Liver (tissue), 9 donors: ENCODE measurements around the gene SH3D21. TPM values are rescaled to one million over a fixed set of nuclear protein-coding genes. Genes with fewer than 3 reads are reported as not detected.
A peak's percentile ranks its signal among the peaks of the same experiment; 100 is the strongest.

Source experiments
- DNase-seq: peaks from one replicate; pipeline ENCODE4 v3.0.0-alpha.2; 2017; ENCODE audit warnings: low spot score
- H3K27ac ChIP-seq, 2 donors: one replicate each; pipeline ENCODE4 v1.7.0; 2013; ENCODE audit warnings: inconsistent platforms in 2 of 2, low read length in 2 of 2, control low read depth in 1 of 2, low read depth in 1 of 2, mild to moderate bottlenecking in 1 of 2
- H3K27me3 ChIP-seq, 4 donors: one replicate each; pipeline versions ENCODE4 v1.6.1 to v1.7.0; 2013; ENCODE audit warnings: low read length in 3 of 4, inconsistent platforms in 1 of 4, mild to moderate bottlenecking in 1 of 4, moderate library complexity in 1 of 4; ENCODE audit not compliant: control insufficient read depth in 4 of 4, insufficient read depth in 4 of 4
- H3K36me3 ChIP-seq, 4 donors: one replicate each; pipeline versions ENCODE4 v1.6.1 to v1.7.0; 2013; ENCODE audit warnings: low read length in 3 of 4, mild to moderate bottlenecking in 3 of 4, low read depth in 1 of 4, moderate library complexity in 1 of 4; ENCODE audit not compliant: control insufficient read depth in 4 of 4, insufficient read depth in 3 of 4
- H3K4me1 ChIP-seq, 4 donors: one replicate each; pipeline versions ENCODE4 v1.6.1 to v1.7.0; 2013; ENCODE audit warnings: low read length in 3 of 4, mild to moderate bottlenecking in 3 of 4, moderate library complexity in 1 of 4; ENCODE audit not compliant: control insufficient read depth in 4 of 4, insufficient read depth in 4 of 4
- H3K4me3 ChIP-seq, 3 donors: one replicate each; pipeline versions ENCODE4 v1.6.1 to v1.7.0; 2013; ENCODE audit warnings: low read length in 3 of 3, control low read depth in 1 of 3, low read depth in 1 of 3, mild to moderate bottlenecking in 1 of 3
- H3K9ac ChIP-seq, 2 donors: one replicate each; pipeline ENCODE4 v1.7.0; 2013; ENCODE audit warnings: low read length in 2 of 2, mild to moderate bottlenecking in 2 of 2, moderate library complexity in 2 of 2, control low read depth in 1 of 2, low read depth in 1 of 2
- H3K9me3 ChIP-seq, 4 donors: one replicate each; pipeline versions ENCODE4 v1.6.1 to v1.7.0; 2013; ENCODE audit warnings: low read length in 3 of 4; ENCODE audit not compliant: control insufficient read depth in 4 of 4
- ATF3 ChIP-seq: IDR thresholded peaks from 2 replicates; pipeline ENCODE4 v1.6.1; 2016; ENCODE audit warnings: antibody characterized with exemption
- CTCF ChIP-seq: fragments of 150-350 bp; IDR thresholded peaks from 2 replicates; pipeline ENCODE4 v1.5.1; 2017; ENCODE audit warnings: improper control_type of control experiment, low read depth, low read length; ENCODE audit not compliant: missing input control
- EGR1 ChIP-seq, 2 donors: IDR thresholded peaks; 2 replicates each; pipeline ENCODE4 v1.6.1; 2016 to 2018; ENCODE audit warnings: antibody characterized with exemption in 2 of 2, low read depth in 2 of 2
- FOXA1 ChIP-seq: IDR thresholded peaks from 2 replicates; pipeline ENCODE4 v1.6.1; 2016; ENCODE audit warnings: antibody characterized with exemption
- GABPA ChIP-seq, 2 donors: IDR thresholded peaks in 1 of 2; conservative IDR thresholded peaks in 1 of 2; 2 replicates each; pipeline ENCODE4 v1.6.1; 2016; ENCODE audit warnings: antibody characterized with exemption in 2 of 2, mild to moderate bottlenecking in 1 of 2, moderate library complexity in 1 of 2
- HNF4A ChIP-seq, 2 donors: conservative IDR thresholded peaks; 2 replicates each; pipeline ENCODE4 v1.6.1; 2016; ENCODE audit warnings: antibody characterized with exemption in 2 of 2, mild to moderate bottlenecking in 2 of 2
- HNF4G ChIP-seq: IDR thresholded peaks from 2 replicates; pipeline ENCODE4 v1.6.1; 2016; ENCODE audit warnings: antibody characterized with exemption
- MAX ChIP-seq: IDR thresholded peaks from 2 replicates; pipeline ENCODE4 v1.6.1; 2016; ENCODE audit warnings: antibody characterized with exemption
- NR2F2 ChIP-seq: IDR thresholded peaks from 2 replicates; pipeline ENCODE4 v1.6.1; 2016; ENCODE audit warnings: antibody characterized with exemption
- RAD21 ChIP-seq, 2 donors: IDR thresholded peaks; 2 replicates each; pipeline ENCODE4 v1.6.1; 2016; ENCODE audit warnings: antibody characterized with exemption in 2 of 2, mild to moderate bottlenecking in 2 of 2
- RXRA ChIP-seq, 2 donors: IDR thresholded peaks; 2 replicates each; pipeline ENCODE4 v1.6.1; 2017 to 2018; ENCODE audit warnings: antibody characterized with exemption in 2 of 2, mild to moderate bottlenecking in 1 of 2
- SP1 ChIP-seq: IDR thresholded peaks from 2 replicates; pipeline ENCODE4 v1.6.1; 2018; ENCODE audit warnings: antibody characterized with exemption, mild to moderate bottlenecking
- TAF1 ChIP-seq: conservative IDR thresholded peaks from 2 replicates; pipeline ENCODE4 v1.6.1; 2016; ENCODE audit warnings: antibody characterized with exemption, mild to moderate bottlenecking
- YY1 ChIP-seq: IDR thresholded peaks from 2 replicates; pipeline ENCODE4 v1.6.1; 2016; ENCODE audit warnings: antibody characterized with exemption, mild to moderate bottlenecking
- ZBTB33 ChIP-seq: IDR thresholded peaks from 2 replicates; pipeline ENCODE4 v1.6.1; 2016; ENCODE audit warnings: antibody characterized with exemption
- WGBS: extraction: QIAGEN DNeasy Blood & Tissue Kit; methylation state at CpG from one replicate; pipeline ENCODE4 v1.1.7; 2013; 5-methylcytosine and 5-hydroxymethylcytosine counted together
- polyA plus RNA-seq, 2 donors: library from polyadenylated mRNA; stranded (reverse) in 1 of 2; unstranded in 1 of 2; fragments of 200-250 nt in 1 of 2; fragments of >200 nt in 1 of 2; fragmentation: Nextera tagmentation in 1 of 2; extraction: Ambion mirVana in 1 of 2; gene quantifications; one replicate each; pipeline versions ENCODE4 v1.2.1 to v1.2.3, GENCODE V29; 2013 to 2015
- total RNA-seq, 2 donors: library from RNA; depleted of rRNA; stranded (reverse); fragments of >200 nt; gene quantifications; one replicate each; pipeline ENCODE4 v1.2.3, GENCODE V29; 2014
- donor health status: healthy.
- donor health status: healthy.
- donor health status: healthy.
- donor health status: healthy.
- donor health status: healthy.

Gene SH3D21
- total and polyA plus RNA-seq, 4 donors, result 0.29 to 1.0 (median 0.41) TPM

GRCh38 chr1:36351227-36351977, 45.2 kb downstream of the SH3D21 start:
- no peak overlapping the region for H3K4me3 ChIP-seq
- H3K27me3 ChIP-seq, result no peaks in the 10 kb centered on the region
- peaks cover 18 to 69% (median 36%) of the 10 kb centered on the region in 4 donors for H3K36me3 ChIP-seq
- H3K4me1 ChIP-seq, result no peaks in the 10 kb centered on the region
- WGBS, result 84% methylated on average over 14 of the region's 14 CpGs
- H3K9ac ChIP-seq, result no peak overlapping the region
- peak overlapping the region in 1 of 2 donors; percentile 26 for H3K27ac ChIP-seq
- H3K9me3 ChIP-seq, result no peaks in the 10 kb centered on the region
- TF ChIP-seq YY1, result no peak
- TF ChIP-seq EGR1 (IDR thresholded peaks at IDR 0.05; ENCODE audit: low read depth in 2 of 2), result no peak
- TF ChIP-seq NR2F2, result no peak
- no peak for TF ChIP-seq MAX
- TF ChIP-seq SP1, result no peak
- TF ChIP-seq ATF3, result no peak
- TF ChIP-seq HNF4A (conservative IDR thresholded peaks at IDR 0.05), result no peak
- no peak for TF ChIP-seq RXRA (IDR thresholded peaks at IDR 0.05)
- no peak for TF ChIP-seq RAD21 (IDR thresholded peaks at IDR 0.05)
- TF ChIP-seq TAF1, result no peak
- no peak for TF ChIP-seq CTCF
- TF ChIP-seq ZBTB33, result no peak
- no peak for TF ChIP-seq GABPA (IDR thresholded peaks at IDR 0.05 in 1 of 2, conservative IDR thresholded peaks at IDR 0.05 in 1 of 2)
- TF ChIP-seq FOXA1, result no peak
- DNase-seq, result no peak

- 82% methylated on average over 13 of the region's 13 CpGs for WGBS
- DNase-seq, result no peak
- H3K4me1 ChIP-seq, result no peaks in the 10 kb centered on the region
- TF ChIP-seq FOXA1 (no peak), HNF4G (no peak), MAX (no peak), NR2F2 (no peak)
- H3K4me3 ChIP-seq, result no peak overlapping the region
- H3K27me3 ChIP-seq, result no peaks in the 10 kb centered on the region
- H3K9ac ChIP-seq, result no peak overlapping the region
- no peaks in the 10 kb centered on the region for H3K9me3 ChIP-seq
- peak overlapping the region in 1 of 2 donors; percentile 26 for H3K27ac ChIP-seq
- H3K36me3 ChIP-seq, result peaks cover 14 to 64% (median 34%) of the 10 kb centered on the region in 4 donors
Observed at GRCh38 chr1:36352125-36352909, 46.1 kb downstream of the SH3D21 start.
